Measurements from ENCODE around the gene MORN1. TPM values are rescaled to one million over a fixed set of nuclear protein-coding genes. Genes with fewer than 3 reads are reported as not detected.

Gene MORN1
- total and polyA plus RNA-seq, 10 of the 15 experiments (the other 5 are each of a cell fraction or from before 2014, with no cell fraction given): 0.76 to 7.9 (median 5.5) TPM

DNA sequence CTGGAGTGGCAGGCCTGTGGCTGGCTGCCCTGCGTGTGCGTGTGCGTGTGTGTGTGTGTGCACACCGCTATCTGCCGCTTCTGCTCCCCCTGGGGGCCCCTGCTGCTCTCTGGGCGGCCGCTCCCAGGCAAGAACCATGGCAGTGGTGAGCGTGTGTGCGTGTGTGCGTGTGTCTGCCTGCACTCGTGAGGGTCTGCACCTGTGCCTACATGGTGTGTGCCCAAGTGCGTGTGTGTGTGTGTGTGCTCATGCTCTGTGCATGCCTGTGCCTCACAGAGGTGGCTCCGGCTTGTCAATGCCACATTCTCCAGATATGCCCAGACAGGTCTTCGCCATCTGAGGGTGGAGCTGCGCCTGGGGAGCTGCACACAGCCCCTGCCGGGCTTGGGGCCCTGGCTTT, 39.7 kb upstream of the MORN1 start:
- BruUV-seq (replicated peaks): no TSS peak
- DNase-seq (ENCODE audit: low read depth, low spot score) (no peak), ATAC-seq (no peak), FAIRE-seq (no peak)
- 17% methylated on average over 16 of the region's 16 CpGs for WGBS (ENCODE audit: insufficient coverage, insufficient replicate concordance, low lambda C conversion rate, missing lambda C conversion rate)
- Histone ChIP-seq H3K9me3 (replicated peaks; ENCODE audit: control insufficient read depth, insufficient read depth, low read length) (peaks cover 4% of the 10 kb centered on the region; the same call in 1 of the 3 replicates), H3K9ac (ENCODE audit: control insufficient read depth, insufficient read depth, low read length) (no peak overlapping the region), H3K36me3 (ENCODE audit: control insufficient read depth in 2 of 2, insufficient read depth in 2 of 2, low read length in 1 of 2) (no peaks in the 10 kb centered on the region), H3K4me1 (ENCODE audit: control insufficient read depth, insufficient read depth, low read length) (no peaks in the 10 kb centered on the region), H2AFZ (ENCODE audit: control insufficient read depth, low read depth, low read length) (no peak overlapping the region), H4K20me1 (ENCODE audit: control insufficient read depth, insufficient read depth) (no peaks in the 10 kb centered on the region), H3K27ac (ENCODE audit: control insufficient read depth, insufficient read depth) (no peak overlapping the region), H3K4me3 (no peak overlapping the region), H3K27me3 (replicated peaks in 1 of 2; ENCODE audit: control insufficient read depth in 2 of 2, insufficient read depth in 2 of 2, low read length in 1 of 2) (no peaks in the 10 kb centered on the region; a peak in 2 of 4 replicates), H3K79me2 (ENCODE audit: control insufficient read depth, insufficient read depth, low read length) (no peaks in the 10 kb centered on the region), H3K4me2 (ENCODE audit: control insufficient read depth, insufficient read depth) (no peak overlapping the region)
- ChIA-PET SMC1A (ENCODE audit: uncharacterized antibody, unreplicated experiment) (no interaction called here), CTCF (no interaction called here), POLR2A (no interaction called here), RAD21 (ENCODE audit: unreplicated experiment) (no interaction called here)
- intact Hi-C loops (cut with micrococcal nuclease; ENCODE audit: unreplicated experiment): no loop called here
- in situ Hi-C loops (cut with MboI): no loop called here
- TF ChIP-seq POLR2AphosphoS2 (IDR thresholded peaks at IDR 0.05; ENCODE audit: low read depth, low read length): no peak
- TF ChIP-seq, protein P1, sequence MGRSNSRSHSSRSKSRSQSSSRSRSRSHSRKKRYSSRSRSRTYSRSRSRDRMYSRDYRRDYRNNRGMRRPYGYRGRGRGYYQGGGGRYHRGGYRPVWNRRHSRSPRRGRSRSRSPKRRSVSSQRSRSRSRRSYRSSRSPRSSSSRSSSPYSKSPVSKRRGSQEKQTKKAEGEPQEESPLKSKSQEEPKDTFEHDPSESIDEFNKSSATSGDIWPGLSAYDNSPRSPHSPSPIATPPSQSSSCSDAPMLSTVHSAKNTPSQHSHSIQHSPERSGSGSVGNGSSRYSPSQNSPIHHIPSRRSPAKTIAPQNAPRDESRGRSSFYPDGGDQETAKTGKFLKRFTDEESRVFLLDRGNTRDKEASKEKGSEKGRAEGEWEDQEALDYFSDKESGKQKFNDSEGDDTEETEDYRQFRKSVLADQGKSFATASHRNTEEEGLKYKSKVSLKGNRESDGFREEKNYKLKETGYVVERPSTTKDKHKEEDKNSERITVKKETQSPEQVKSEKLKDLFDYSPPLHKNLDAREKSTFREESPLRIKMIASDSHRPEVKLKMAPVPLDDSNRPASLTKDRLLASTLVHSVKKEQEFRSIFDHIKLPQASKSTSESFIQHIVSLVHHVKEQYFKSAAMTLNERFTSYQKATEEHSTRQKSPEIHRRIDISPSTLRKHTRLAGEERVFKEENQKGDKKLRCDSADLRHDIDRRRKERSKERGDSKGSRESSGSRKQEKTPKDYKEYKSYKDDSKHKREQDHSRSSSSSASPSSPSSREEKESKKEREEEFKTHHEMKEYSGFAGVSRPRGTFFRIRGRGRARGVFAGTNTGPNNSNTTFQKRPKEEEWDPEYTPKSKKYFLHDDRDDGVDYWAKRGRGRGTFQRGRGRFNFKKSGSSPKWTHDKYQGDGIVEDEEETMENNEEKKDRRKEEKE (IDR thresholded peaks at IDR 0.05): no peak
- TF ChIP-seq JUND (IDR thresholded peaks at IDR 0.05; ENCODE audit: low read depth, low read length): no peak
- TF ChIP-seq NFXL1 (IDR thresholded peaks at IDR 0.05; ENCODE audit: borderline replicate concordance): no peak
- no peak for TF ChIP-seq CREM (IDR thresholded peaks at IDR 0.05; ENCODE audit: low read depth)
- TF ChIP-seq SPI1 (IDR thresholded peaks at IDR 0.05; ENCODE audit: borderline replicate concordance, insufficient read depth, low read depth, low read length): no peak
- no peak for TF ChIP-seq SREBF2 (IDR thresholded peaks at IDR 0.05; ENCODE audit: low read length)
- TF ChIP-seq RFX5 (IDR thresholded peaks at IDR 0.05; ENCODE audit: low read depth, low read length): no peak
- TF ChIP-seq SMC3 (IDR thresholded peaks at IDR 0.05; ENCODE audit: borderline replicate concordance, low read length): no peak
- no peak for TF ChIP-seq SP1 (IDR thresholded peaks at IDR 0.05; ENCODE audit: low read depth, low read length)
- TF ChIP-seq, protein P2, sequence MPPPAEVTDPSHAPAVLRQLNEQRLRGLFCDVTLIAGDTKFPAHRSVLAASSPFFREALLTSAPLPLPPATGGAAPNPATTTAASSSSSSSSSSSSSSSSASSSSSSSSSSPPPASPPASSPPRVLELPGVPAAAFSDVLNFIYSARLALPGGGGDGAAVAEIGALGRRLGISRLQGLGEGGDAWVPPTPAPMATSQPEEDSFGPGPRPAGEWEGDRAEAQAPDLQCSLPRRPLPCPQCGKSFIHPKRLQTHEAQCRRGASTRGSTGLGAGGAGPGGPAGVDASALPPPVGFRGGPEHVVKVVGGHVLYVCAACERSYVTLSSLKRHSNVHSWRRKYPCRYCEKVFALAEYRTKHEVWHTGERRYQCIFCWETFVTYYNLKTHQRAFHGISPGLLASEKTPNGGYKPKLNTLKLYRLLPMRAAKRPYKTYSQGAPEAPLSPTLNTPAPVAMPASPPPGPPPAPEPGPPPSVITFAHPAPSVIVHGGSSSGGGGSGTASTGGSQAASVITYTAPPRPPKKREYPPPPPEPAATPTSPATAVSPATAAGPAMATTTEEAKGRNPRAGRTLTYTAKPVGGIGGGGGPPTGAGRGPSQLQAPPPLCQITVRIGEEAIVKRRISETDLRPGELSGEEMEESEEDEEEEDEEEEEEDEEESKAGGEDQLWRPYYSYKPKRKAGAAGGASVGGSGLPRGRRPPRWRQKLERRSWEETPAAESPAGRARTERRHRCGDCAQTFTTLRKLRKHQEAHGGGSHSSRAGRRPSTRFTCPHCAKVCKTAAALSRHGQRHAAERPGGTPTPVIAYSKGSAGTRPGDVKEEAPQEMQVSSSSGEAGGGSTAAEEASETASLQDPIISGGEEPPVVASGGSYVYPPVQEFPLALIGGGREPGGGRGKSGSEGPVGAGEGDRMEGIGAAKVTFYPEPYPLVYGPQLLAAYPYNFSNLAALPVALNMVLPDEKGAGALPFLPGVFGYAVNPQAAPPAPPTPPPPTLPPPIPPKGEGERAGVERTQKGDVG (CRISPR knock-in tag; IDR thresholded peaks at IDR 0.05): no peak
- no peak for TF ChIP-seq NFYB (IDR thresholded peaks at IDR 0.05; ENCODE audit: insufficient read depth, low read depth, low read length)
- TF ChIP-seq EZH2 (IDR thresholded peaks at IDR 0.05; ENCODE audit: borderline replicate concordance, control insufficient read depth, low read depth, low read length): no peak
- TF ChIP-seq, protein P3, sequence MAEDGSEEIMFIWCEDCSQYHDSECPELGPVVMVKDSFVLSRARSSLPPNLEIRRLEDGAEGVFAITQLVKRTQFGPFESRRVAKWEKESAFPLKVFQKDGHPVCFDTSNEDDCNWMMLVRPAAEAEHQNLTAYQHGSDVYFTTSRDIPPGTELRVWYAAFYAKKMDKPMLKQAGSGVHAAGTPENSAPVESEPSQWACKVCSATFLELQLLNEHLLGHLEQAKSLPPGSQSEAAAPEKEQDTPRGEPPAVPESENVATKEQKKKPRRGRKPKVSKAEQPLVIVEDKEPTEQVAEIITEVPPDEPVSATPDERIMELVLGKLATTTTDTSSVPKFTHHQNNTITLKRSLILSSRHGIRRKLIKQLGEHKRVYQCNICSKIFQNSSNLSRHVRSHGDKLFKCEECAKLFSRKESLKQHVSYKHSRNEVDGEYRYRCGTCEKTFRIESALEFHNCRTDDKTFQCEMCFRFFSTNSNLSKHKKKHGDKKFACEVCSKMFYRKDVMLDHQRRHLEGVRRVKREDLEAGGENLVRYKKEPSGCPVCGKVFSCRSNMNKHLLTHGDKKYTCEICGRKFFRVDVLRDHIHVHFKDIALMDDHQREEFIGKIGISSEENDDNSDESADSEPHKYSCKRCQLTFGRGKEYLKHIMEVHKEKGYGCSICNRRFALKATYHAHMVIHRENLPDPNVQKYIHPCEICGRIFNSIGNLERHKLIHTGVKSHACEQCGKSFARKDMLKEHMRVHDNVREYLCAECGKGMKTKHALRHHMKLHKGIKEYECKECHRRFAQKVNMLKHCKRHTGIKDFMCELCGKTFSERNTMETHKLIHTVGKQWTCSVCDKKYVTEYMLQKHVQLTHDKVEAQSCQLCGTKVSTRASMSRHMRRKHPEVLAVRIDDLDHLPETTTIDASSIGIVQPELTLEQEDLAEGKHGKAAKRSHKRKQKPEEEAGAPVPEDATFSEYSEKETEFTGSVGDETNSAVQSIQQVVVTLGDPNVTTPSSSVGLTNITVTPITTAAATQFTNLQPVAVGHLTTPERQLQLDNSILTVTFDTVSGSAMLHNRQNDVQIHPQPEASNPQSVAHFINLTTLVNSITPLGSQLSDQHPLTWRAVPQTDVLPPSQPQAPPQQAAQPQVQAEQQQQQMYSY (CRISPR knock-in tag; IDR thresholded peaks at IDR 0.05): no peak
- TF ChIP-seq KLF5 (IDR thresholded peaks at IDR 0.05; ENCODE audit: partially characterized antibody): no peak

All from GM12878 (cell line).